GM21360 (cell line): ENCODE results near the gene IGSF10.
"Not testable (repeated sequence)": the region's sequence is repeated elsewhere in the genome, so short reads cannot be mapped to it uniquely, and the experiment has no call there.

Source experiments
- ATAC-seq: cut with Tn5 transposase; IDR thresholded peaks from one replicate; pipeline ENCODE4 v1.9.1; 2021; ENCODE audit warnings: mild to moderate bottlenecking, moderate library complexity; ENCODE audit not compliant: unreplicated experiment

Gene IGSF10, protein sequence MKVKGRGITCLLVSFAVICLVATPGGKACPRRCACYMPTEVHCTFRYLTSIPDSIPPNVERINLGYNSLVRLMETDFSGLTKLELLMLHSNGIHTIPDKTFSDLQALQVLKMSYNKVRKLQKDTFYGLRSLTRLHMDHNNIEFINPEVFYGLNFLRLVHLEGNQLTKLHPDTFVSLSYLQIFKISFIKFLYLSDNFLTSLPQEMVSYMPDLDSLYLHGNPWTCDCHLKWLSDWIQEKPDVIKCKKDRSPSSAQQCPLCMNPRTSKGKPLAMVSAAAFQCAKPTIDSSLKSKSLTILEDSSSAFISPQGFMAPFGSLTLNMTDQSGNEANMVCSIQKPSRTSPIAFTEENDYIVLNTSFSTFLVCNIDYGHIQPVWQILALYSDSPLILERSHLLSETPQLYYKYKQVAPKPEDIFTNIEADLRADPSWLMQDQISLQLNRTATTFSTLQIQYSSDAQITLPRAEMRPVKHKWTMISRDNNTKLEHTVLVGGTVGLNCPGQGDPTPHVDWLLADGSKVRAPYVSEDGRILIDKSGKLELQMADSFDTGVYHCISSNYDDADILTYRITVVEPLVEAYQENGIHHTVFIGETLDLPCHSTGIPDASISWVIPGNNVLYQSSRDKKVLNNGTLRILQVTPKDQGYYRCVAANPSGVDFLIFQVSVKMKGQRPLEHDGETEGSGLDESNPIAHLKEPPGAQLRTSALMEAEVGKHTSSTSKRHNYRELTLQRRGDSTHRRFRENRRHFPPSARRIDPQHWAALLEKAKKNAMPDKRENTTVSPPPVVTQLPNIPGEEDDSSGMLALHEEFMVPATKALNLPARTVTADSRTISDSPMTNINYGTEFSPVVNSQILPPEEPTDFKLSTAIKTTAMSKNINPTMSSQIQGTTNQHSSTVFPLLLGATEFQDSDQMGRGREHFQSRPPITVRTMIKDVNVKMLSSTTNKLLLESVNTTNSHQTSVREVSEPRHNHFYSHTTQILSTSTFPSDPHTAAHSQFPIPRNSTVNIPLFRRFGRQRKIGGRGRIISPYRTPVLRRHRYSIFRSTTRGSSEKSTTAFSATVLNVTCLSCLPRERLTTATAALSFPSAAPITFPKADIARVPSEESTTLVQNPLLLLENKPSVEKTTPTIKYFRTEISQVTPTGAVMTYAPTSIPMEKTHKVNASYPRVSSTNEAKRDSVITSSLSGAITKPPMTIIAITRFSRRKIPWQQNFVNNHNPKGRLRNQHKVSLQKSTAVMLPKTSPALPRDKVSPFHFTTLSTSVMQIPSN (N-terminal part only)

DNA sequence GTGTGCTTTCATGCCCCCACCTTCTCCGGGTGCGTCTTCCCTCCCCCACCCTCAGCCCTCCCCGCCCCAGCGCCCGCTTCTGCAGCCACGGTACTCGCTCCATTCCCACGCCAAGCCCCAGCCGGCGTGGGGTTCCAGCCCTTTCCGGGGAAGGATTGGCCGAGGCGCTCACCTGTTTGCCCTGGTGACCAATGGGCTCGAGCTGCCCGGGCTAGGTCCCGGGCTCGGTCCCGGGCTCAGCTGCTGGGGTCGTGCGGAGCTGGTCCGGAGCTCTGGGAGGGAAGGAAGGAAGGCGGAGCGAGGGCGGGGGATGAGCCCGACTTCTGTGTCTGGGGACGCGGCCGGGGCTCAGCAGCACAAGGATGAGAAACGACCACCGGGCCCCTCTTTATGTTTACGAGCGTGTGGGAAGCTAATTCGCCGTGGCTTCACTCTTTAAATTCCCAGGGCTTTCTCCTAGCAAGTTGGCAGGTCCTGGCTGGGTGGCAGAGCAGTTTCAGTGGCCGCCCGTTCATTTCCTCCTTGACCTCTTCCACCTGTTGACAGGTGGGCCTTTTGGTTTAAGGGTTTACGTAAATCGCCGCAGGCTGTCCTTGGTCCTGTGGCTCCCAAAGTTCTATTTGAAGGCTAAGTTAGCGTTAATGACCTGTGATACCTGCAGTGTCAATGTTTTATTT lies at the start of gene IGSF10:
Gene IGSF10, minus strand, starts transcription at position 288 of the 677 bp plus-strand sequence. CDS start 2,352 bp downstream, outside the sequence.
- ATAC-seq: no peak

DNA sequence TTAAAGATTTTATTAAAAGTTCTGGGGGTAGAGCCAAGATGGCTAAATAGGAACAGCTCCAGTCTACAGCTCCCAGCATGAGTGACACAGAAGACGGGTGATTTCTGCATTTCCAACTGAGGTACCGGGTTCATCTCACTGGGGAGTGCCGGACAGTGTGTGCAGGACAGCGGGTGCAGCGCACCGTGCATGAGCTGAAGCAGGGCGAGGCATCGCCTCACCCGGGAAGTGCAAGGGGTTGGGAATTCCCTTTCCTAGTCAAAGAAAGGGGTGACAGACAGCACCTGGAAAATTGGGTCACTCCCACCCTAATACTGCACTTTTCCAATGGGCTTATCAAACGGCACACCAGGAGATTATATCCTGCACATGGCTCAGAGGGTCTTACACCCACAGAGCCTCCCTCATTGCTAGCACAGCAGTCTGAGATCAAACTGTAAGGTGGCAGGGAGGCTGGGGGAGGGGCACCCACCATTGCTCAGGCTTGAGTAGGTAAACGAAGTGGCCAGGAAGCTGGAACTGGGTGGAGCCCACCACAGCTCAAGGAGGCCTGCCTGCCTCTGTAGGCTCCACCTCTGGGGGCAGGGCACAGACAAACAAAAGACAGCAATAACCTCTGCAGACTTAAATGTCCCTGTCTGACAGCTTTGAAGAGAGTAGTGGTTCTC lies 48.7 kb upstream of the IGSF10 start:
- ATAC-seq: not testable (repeated sequence)

DNA sequence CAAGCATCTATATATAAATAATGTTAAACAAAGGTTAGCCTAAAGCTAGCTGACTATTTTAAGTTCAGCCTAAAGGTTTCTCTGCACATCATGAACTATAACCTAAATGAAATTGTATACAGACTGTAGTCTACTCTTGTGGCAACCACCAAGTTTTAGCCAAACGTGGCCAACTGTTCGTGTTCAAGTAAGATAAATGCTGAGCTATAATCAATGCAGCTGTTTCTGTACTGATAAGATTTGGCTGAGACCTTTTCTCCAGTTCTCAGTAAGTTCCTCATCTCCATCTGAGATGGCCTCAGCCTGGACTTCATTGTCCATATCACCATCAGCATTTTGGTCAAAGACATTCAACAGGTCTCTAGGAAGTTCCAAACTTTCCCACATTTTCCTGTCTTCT lies 43.7 kb upstream of the IGSF10 start:
- ATAC-seq: no peak

DNA sequence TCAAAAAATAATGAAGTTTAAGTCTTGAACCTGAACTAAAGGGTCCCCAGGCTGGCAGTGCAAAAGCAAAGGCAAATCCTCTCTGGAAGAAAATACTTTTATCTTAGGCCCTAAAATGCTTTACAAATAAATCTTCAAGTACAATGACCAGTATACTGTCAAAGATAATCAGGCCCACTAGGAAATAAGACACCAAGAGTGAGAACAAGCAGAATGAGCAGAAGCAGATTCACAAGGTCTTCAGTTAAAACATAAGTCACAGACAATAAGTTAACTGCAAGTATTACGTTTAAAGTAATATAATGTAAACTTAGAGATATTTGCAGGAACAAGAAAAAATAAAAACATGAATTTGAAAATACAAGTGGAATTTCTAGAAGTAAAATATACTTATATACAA lies 42.2 kb upstream of the IGSF10 start:
- no peak for ATAC-seq

DNA sequence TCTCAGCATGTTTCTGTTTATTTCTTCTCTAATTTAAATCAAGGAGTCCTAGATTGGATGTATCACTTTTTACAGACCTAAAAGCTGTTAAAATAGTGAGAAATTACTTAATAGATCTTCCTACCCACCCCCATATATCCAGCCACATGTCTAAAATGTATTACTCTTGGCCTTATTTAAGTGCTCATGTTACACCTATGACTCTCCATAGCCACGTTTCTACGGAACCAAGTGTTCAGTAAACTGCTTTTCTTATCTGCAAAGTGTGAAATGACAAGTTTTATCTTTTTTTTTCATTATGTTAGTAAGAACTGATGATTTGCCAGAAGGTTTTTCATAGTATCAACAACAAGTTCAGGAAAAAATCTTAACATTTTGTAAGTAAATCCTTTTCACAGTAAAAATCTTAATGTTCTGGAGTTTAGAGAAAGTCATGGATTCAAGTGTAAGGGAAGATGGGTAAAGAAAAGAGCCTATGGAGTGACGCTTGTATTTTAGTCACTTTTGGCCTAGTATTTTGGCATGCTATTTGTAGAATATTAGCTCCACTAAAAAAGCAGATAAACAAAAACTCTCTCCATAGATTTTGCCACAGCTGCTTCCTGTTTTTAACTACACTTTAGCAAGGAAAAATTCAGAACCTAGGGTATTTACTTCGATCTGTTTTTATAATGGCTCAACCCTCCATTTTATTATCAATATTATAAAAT lies 41.2 kb upstream of the IGSF10 start:
- no peak for ATAC-seq

DNA sequence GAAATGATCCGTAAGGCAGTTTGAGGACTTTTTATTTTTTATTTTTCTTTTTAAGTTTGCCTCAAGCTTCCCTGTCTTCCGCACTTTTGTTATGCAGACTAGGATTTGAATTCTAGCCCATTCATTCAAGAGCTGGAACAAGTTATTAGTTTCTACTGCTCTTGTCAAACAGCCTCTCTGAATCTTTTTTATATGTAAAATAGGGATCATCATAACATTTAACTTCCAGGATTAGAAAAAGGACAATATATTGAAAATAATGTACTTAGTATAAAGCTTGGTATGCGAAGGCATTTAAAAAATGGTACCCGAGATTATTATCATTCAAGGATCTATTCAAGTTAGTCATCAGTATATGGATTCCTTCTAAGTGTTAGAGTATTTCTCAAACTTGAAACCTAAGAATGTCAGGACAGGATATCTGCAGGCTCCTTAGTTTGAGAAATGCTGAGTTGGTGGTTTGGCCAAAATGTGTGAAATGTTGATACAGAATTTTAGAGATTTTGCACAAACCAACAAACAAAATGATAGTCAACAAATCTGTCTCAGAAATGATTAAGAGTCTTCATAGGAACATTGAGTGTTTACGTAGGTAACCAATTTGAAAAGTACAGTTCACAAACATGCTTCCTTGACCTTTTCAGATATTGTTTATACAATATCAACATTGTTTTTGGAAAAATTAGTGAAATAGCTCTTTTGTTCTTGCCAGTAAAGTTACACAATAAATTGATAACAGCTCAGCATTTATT lies 40.5 kb upstream of the IGSF10 start:
- ATAC-seq: no peak

DNA sequence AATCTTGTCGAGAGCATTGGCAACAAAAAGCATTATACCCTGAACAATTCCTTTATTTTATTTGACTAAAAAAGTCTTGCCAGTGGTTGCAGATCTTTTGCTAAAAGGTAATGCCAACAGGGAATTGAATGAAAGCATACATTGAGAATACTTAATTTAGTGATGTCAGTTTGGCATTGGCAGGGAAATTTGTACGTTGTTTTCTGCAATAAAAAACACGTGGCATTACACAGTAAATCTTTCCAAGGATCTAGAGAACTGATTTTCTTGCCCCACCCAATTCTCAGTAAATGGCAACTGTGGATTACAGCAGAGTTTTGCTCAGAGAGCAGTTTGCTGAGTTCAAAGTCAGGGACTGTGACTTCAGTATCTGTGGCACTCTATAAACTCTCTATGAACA lies 38.3 kb upstream of the IGSF10 start:
- no peak for ATAC-seq

DNA sequence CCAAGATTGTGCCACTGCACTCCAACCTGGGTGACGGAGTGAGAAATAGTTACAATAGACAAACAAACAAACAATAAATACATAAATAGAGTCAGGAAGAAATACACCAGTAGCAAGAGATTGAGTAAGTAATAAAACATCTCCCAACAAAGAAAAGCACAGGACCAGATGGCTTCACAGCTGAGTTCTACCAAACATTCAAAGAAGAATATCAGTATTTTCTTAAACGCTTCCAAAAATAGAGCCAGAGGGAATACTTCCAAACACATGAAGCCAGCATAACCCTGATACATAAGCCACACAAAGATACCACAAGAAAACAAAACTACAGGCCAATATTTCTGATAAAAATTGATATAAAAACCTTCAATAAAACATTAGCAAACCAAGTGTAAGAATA lies 30.7 kb upstream of the IGSF10 start:
- ATAC-seq: no peak

DNA sequence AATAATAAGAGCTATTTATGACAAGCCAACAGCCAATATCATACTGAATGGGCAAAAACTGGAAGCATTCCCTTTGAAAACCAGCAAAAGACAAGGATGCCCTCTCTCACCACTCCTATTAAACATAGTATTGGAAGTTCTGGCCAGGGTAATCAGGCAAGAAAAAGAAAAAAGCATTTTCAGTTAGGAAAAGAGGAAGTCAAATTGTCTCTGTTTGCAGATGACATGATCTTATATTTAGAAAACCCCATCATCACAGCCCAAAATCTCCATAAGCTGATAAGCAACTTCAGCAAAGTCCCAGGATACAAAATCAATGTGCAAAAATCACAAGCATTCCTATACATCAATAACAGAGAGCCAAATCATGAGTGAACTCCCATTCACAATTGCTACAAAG lies 27.0 kb upstream of the IGSF10 start:
- not testable (repeated sequence) for ATAC-seq

DNA sequence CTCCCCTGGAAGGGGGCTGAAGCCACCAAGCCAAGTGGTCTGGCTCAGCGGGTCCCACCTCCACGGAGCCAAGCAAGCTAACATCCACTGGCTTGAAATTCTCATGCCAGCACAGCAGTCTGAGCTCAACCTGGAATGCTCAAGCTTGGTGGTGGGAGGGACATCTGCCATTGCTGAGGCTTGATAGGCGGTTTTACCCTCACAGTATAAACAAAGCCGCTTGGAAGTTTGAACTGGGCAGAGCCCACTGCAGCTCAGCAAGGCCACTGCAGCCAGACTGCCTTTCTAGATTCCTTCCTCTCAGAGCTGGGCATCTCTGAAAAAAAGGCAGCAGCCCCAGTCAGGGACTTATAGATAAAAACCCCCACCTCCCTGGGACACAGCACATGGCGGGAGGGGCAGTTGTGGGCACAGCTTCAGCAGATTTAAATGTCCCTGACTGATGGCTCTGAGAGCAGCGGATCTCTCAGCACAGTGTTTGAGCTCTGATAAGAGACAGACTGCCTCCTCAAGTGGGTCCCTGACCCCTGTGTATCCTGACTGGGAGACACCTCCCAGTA lies 23.2 kb upstream of the IGSF10 start:
- ATAC-seq: no peak

DNA sequence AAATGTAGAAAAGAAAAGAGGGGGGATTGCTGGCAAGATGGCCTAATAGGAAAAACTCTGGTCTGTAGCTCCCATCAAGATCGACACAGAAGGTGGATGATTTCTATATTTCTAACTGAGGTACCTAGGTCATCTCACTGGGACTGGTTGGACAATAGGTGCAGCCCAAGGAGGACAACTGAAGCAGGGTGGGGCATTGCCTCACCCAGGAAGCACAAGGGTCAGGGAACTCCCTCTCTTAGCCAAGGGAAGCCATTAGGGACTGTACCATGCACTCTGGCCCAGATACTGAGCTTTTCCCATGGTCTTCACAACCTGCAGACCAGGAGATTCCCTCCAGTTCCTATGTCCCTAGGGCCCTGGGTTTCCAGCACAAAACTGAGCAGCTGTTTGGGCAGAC lies 22.6 kb upstream of the IGSF10 start:
- ATAC-seq: no peak

DNA sequence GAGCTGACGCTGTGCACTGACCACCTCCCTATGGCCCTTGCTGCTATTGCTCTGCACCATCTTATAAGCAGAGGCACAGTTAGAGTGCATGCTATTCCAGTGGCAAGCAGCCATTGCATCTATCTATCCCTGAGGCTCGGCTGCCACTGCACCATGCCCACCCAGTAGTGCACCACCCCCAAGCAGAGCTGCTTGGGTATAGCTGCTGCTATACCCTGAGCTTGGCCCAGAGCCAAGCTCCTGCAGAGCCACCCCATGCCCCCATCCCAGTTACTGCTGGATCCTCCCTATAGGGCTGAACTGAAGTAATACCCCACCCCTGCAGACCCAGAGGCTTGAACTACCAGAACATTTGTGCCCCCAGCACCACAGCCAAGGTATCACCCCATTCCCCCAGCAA lies 19.6 kb upstream of the IGSF10 start:
- no peak for ATAC-seq

DNA sequence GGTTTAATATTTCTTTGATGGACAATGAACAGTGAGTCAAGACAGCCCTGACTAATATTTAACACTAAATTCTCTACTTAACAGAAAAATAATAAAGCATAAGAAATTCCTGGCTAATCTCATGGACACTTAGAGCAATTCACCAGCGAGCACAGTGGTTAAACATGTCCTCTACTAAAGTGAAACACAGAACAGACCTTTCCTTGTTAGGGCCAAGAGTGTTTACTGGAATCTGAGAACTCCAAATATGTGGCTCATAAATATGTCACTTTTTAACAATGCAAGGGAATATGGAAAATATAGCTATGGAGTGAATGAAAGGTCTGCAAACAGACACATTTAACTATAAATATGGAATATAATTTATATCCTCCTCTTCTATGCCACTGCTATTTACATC lies 18.6 kb upstream of the IGSF10 start:
- ATAC-seq: no peak

DNA sequence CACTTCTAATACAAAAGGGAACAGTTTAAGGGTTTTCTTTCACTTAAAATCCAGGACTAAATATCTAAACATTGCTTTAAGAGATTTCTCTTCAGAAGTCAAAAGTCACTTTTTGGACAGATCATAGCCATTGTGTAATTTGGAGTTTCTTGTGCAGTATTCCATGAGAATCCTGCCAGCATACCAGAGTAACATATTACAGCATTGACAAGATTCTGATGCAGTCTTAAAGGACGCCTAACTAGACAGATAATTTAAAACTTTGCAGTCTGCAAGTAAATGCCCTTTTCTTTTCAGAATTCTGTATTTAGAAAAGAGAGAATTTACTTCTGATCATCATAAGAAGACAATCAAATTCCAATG lies 17.5 kb upstream of the IGSF10 start:
- ATAC-seq: no peak

DNA sequence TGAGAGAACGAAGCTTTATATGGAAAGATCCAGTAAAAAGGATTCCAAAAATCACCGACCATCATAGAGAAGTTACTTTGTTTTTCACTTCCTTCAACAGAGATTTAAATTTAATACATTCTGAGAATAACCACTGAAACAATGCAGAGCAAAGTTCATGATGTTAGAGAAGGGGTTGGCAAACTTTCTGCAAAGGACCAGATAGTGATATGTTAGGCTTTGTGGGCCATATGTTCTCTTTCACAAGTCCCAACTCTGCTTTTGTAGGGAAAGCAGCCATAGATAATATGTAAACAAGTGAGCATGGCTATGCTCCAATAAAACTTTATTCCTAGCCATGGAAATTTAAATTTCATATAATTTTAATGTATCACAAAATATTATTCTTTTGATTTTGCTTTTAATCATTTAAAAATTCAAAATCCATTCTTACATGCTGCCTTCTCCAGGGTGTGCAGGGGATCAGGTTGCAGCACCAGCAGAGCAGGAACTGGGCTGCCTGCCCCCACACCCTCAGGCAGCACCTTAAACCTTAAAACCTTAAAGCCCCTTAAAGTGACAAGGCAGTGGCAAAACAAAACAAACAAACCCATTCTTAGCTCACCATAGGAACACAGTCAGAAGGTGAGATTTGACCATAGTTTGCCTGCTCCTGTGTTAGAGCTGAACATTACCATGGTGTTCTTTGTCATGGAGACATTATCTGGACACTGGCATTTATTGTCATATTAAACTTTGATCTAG lies 16.9 kb upstream of the IGSF10 start:
- ATAC-seq: no peak

DNA sequence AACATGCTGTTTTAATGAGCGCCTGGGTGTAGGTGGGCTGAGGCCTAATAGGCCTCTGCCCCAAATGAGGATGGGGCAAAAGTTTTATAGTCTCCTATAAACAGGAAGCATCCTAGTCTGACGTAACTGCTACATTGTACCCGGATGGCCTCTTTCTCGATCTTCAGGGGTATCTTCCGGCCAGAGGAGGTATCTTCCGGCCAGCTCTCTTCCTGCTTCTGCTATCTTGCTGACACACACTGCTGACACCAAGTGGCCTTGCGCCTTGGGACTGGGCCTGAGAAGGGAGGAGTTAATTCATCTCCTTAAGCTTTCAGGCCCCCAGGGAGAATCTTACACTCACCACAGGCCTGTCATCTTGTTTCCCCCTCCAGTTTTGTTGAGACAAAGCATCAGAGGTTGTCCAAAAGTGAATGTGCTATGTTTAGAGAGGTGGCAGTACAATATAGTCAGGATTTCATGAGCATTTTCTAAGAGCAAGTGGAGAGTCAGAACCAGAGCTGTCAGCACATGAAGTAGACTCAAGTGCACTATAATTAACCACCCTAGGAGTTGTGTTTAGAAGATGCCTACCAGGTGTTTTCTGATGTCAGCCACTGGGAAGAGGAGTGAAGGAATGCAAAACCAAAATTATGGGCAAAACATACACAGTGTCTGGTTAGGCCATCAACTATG lies 15.6 kb upstream of the IGSF10 start:
- no peak for ATAC-seq

DNA sequence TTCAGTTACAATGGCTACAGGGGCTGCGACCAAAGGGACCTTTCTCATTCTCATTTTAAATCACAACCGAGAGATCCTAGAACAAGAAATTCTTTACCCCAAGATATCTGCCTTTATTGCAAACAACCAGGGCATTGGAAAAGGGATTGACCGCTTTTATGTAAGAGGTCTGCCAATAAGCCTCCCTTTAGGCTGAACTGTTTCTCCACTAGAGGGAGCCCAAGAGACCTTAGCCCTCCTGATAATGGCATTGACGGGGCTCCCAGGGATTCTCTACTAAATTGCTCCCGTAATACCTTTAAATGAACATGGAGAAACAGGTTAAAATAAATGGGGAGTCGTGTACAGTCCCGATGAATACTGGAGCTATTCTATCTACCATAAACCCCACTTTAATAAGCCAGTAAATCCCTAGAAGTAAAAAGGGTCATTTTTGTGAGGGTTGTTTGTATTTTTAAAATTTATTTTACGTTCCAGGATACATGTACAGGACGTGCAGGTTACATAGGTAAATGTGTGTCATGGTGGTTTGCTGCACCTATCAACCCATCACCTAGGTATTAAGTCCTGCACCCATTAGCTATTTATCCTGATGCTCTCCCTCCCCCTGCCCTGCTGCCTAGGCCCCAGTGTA lies 7.5 kb upstream of the IGSF10 start:
- ATAC-seq: no peak
